ENCODE measurements around the gene ELMO1.

Gene ELMO1

DNA sequence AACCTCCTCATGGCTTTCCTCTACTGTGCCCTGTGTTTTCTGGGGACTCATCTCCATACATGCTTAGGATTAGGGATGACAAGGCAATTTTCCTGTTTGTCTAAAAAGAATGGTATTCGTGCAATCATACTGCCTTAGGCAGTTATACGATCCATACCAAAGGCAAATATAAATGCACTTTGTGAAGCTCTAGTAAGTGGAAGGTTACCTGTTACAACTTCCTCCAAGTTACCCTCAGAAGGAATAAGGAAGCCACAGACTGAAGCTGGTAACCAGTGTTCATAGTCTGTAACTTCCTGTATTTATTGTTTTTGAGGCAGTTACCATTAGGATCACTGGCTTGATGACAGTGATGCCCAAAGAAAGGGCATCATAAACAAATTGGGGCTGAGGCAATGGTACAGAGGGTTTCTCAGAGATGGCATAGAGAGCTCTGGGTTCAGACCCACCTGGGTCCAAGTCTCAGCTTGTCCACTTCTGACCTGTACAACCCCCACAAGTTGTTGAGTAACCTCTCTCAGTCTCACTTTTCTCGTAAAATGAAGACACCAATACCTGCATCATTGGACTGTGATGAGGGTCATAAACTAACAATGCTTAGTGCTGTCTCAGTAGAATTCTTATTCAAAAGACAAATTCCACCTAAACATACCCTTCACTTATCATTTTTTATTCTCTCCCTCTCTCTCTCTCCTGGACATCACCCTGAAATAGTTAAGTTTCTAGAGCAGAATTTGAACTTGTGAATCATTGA is 138.2 kb downstream of the ELMO1 start:
- H3K4me3 ChIP-seq (ENCODE audit: control insufficient read depth in 1 of 7, extremely low read depth in 1 of 7, insufficient read depth in 4 of 7, low read depth in 2 of 7, low read length in 6 of 7), result peak overlapping the region in 2 of 7 experiments; percentile 3 to 31
- peaks cover 39 to 95% (median 57%) of the 10 kb centered on the region in 4 experiments for H3K36me3 ChIP-seq (ENCODE audit: control insufficient read depth in 4 of 4, insufficient read depth in 4 of 4, low read length in 3 of 4)
- no peaks in the 10 kb centered on the region for H3K27me3 ChIP-seq (replicated peaks in 2 of 5; ENCODE audit: control insufficient read depth in 4 of 5, insufficient read depth in 5 of 5, low read length in 4 of 5)
- WGBS (ENCODE audit: insufficient coverage), result no CpG with 5 or more reads among the region's 3 CpGs
- DNase-seq, result peak; percentile 56 to 89 (median 87)
- peaks cover 0 to 4% (median 0%) of the 10 kb centered on the region in 5 experiments for H3K9me3 ChIP-seq (ENCODE audit: control extremely low read depth in 1 of 5, control insufficient read depth in 4 of 5, insufficient read depth in 2 of 5, low read depth in 1 of 5, low read length in 4 of 5)
- CTCF ChIA-PET, result interaction anchor here (1.2 to 2.4 kb wide), 3 partner anchors 12 to 41 kb away, joined by 5 to 15 read pairs (median 7); no protein-coding TSS in a partner anchor
- peak overlapping the region; percentile 9 to 72 for H3K27ac ChIP-seq (ENCODE audit: insufficient read depth in 1 of 2, low read depth in 1 of 2, low read length in 2 of 2, poor library complexity in 1 of 2, severe bottlenecking in 2 of 2)
- POLR2A ChIA-PET, result interaction anchor here (0.5 kb wide), 1 partner anchor 160 kb away, joined by 3 read pairs; no protein-coding TSS in a partner anchor
- peaks cover 16 to 29% (median 24%) of the 10 kb centered on the region in 4 experiments for H3K4me1 ChIP-seq (ENCODE audit: control extremely low read depth in 1 of 4, control insufficient read depth in 4 of 4, insufficient read depth in 4 of 4, low read length in 3 of 4)

DNA sequence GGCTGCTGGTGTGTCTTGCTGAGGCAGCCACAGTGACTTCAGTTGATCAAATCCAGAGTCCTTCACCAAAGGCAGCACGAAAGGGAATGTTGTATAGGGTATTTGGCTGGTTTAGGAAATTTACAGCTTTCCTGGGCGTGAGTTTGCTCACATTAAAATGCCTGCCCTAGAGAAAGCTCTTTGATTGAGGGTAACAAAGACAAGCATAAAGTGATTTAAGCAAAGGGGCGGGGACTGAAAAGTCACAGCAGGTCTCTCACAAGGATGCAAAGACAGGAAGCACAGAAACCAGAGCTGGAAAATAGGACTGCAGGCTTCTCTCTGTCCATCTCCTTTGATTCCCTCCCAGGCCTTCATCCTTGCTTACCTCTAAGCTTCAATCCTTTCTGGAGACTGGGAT is 139.2 kb downstream of the ELMO1 start:
- CTCF ChIA-PET, result interaction anchor here (0.7 to 2.4 kb wide), 3 partner anchors 24 to 118 kb away, joined by 3 to 15 read pairs (median 7); no protein-coding TSS in a partner anchor
- Histone ChIP-seq H3K27me3 (replicated peaks in 2 of 5; ENCODE audit: control insufficient read depth in 4 of 5, insufficient read depth in 5 of 5, low read length in 4 of 5) (no peaks in the 10 kb centered on the region), H3K27ac (ENCODE audit: insufficient read depth in 1 of 2, low read depth in 1 of 2, low read length in 2 of 2, poor library complexity in 1 of 2, severe bottlenecking in 2 of 2) (no peak overlapping the region), H3K36me3 (ENCODE audit: control insufficient read depth in 4 of 4, insufficient read depth in 4 of 4, low read length in 3 of 4) (peaks cover 39 to 94% (median 58%) of the 10 kb centered on the region in 4 experiments), H3K4me3 (ENCODE audit: control insufficient read depth in 1 of 7, extremely low read depth in 1 of 7, insufficient read depth in 4 of 7, low read depth in 2 of 7, low read length in 6 of 7) (no peak overlapping the region), H3K9me3 (ENCODE audit: control extremely low read depth in 1 of 5, control insufficient read depth in 4 of 5, insufficient read depth in 2 of 5, low read depth in 1 of 5, low read length in 4 of 5) (peaks cover 0 to 4% (median 0%) of the 10 kb centered on the region in 5 experiments), H3K4me1 (ENCODE audit: control extremely low read depth in 1 of 4, control insufficient read depth in 4 of 4, insufficient read depth in 4 of 4, low read length in 3 of 4) (peaks cover 14 to 23% (median 19%) of the 10 kb centered on the region in 4 experiments)
- 100% methylated on average over 3 of the region's 3 CpGs for WGBS (ENCODE audit: insufficient coverage)
- POLR2A ChIA-PET, result interaction anchor here (0.9 kb wide), 1 partner anchor 29 kb away, joined by 3 read pairs; no protein-coding TSS in a partner anchor
- no peak for DNase-seq

DNA sequence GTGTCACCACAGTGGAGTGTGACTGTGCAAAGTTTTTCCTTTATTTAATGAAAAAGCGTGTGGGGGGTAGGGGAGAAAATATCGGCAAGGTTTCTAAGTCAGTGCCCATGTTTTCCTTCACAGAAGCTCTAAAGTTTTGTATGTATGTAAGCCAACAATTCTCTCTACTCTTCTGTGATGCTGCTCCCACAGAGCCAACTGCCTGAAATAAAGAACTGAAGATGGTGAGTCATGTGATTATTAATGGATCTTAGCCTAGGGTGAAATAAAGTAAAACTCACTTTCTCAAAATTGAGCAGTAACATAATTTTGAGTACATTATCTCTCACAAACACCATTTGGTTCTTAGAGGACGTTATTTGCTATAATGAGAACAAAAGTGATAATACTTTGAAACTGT is 143.7 kb downstream of the ELMO1 start:
- H3K9me3 ChIP-seq (ENCODE audit: control extremely low read depth in 1 of 5, control insufficient read depth in 4 of 5, insufficient read depth in 2 of 5, low read depth in 1 of 5, low read length in 4 of 5), result peaks cover 0 to 5% (median 3%) of the 10 kb centered on the region in 5 experiments
- ChIA-PET CTCF (interaction anchor here (1.2 to 1.9 kb wide), 3 partner anchors 14 to 28 kb away, joined by 3 to 8 read pairs (median 7); no protein-coding TSS in a partner anchor), POLR2A (no interaction called here)
- H3K36me3 ChIP-seq (ENCODE audit: control insufficient read depth in 4 of 4, insufficient read depth in 4 of 4, low read length in 3 of 4), result peaks cover 37 to 86% (median 58%) of the 10 kb centered on the region in 4 experiments
- DNase-seq, result no peak
- no peak overlapping the region for H3K27ac ChIP-seq (ENCODE audit: insufficient read depth in 1 of 2, low read depth in 1 of 2, low read length in 2 of 2, poor library complexity in 1 of 2, severe bottlenecking in 2 of 2)
- no CpG with 5 or more reads among the region's 3 CpGs for WGBS (ENCODE audit: insufficient coverage)
- peaks cover 2 to 7% (median 5%) of the 10 kb centered on the region in 4 experiments for H3K4me1 ChIP-seq (ENCODE audit: control extremely low read depth in 1 of 4, control insufficient read depth in 4 of 4, insufficient read depth in 4 of 4, low read length in 3 of 4)
- H3K27me3 ChIP-seq (replicated peaks in 2 of 5; ENCODE audit: control insufficient read depth in 4 of 5, insufficient read depth in 5 of 5, low read length in 4 of 5), result no peaks in the 10 kb centered on the region
- H3K4me3 ChIP-seq (ENCODE audit: control insufficient read depth in 1 of 7, extremely low read depth in 1 of 7, insufficient read depth in 4 of 7, low read depth in 2 of 7, low read length in 6 of 7), result no peak overlapping the region

DNA sequence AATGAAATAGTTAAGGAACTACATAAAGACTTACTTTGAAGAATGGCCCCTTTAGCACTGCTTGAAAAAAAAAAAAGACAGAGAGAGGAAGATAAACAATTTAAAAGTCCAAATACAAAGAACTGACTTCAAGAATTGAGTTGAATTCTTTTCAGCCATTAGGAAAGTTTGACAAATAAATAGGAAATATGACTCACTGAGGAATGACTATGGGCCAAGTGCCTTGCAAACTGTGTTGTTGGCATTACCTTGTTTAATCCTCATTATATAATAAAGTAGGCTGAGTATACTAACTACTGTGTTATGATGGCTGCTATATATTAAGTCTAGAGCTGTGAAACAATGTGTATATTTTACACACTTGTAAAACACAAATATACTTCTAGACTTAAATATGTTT is 151.1 kb downstream of the ELMO1 start:
- no peak overlapping the region for H3K4me3 ChIP-seq (ENCODE audit: control insufficient read depth in 1 of 7, extremely low read depth in 1 of 7, insufficient read depth in 4 of 7, low read depth in 2 of 7, low read length in 6 of 7)
- DNase-seq, result peak in 1 of 3 donors; percentile 34
- no peak overlapping the region for H3K27ac ChIP-seq (ENCODE audit: insufficient read depth in 1 of 2, low read depth in 1 of 2, low read length in 2 of 2, poor library complexity in 1 of 2, severe bottlenecking in 2 of 2)
- no peaks in the 10 kb centered on the region for H3K4me1 ChIP-seq (ENCODE audit: control extremely low read depth in 1 of 4, control insufficient read depth in 4 of 4, insufficient read depth in 4 of 4, low read length in 3 of 4)
- peaks cover 6 to 29% (median 19%) of the 10 kb centered on the region in 4 experiments for H3K36me3 ChIP-seq (ENCODE audit: control insufficient read depth in 4 of 4, insufficient read depth in 4 of 4, low read length in 3 of 4)
- H3K27me3 ChIP-seq (replicated peaks in 2 of 5; ENCODE audit: control insufficient read depth in 4 of 5, insufficient read depth in 5 of 5, low read length in 4 of 5), result no peaks in the 10 kb centered on the region
- ChIA-PET CTCF (interaction anchor here (0.6 to 1.2 kb wide), 4 partner anchors 9 to 107 kb away, joined by 3 read pairs; no protein-coding TSS in a partner anchor), POLR2A (interaction anchor here (0.6 kb wide), 1 partner anchor 8 kb away, joined by 14 read pairs; no protein-coding TSS in a partner anchor)
- H3K9me3 ChIP-seq (ENCODE audit: control extremely low read depth in 1 of 5, control insufficient read depth in 4 of 5, insufficient read depth in 2 of 5, low read depth in 1 of 5, low read length in 4 of 5), result peaks cover 0 to 5% (median 0%) of the 10 kb centered on the region in 5 experiments

DNA sequence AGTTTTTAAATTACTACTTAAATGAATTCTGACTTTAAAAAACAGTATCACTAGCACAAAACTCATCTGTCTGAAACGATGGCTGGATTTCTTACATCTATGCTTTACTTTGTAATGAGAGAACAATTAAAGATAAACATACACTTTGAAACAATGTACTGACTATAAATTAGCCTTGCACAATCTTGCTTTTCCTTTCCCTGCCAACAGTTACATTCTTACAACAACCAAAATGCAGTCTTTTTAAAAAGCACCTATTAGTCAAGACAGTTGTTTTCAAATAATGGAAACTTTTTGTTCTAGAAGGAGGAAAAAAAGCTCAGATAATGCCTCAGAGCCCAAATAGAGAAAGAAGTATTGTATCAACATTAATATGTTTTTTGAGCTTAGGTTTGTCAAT is 153.3 kb downstream of the ELMO1 start:
- H3K27me3 ChIP-seq (replicated peaks in 2 of 5; ENCODE audit: control insufficient read depth in 4 of 5, insufficient read depth in 5 of 5, low read length in 4 of 5), result no peaks in the 10 kb centered on the region
- peaks cover 0 to 6% (median 1%) of the 10 kb centered on the region in 4 experiments for H3K4me1 ChIP-seq (ENCODE audit: control extremely low read depth in 1 of 4, control insufficient read depth in 4 of 4, insufficient read depth in 4 of 4, low read length in 3 of 4)
- H3K4me3 ChIP-seq (ENCODE audit: control insufficient read depth in 1 of 7, extremely low read depth in 1 of 7, insufficient read depth in 4 of 7, low read depth in 2 of 7, low read length in 6 of 7), result no peak overlapping the region
- peaks cover 6 to 16% (median 10%) of the 10 kb centered on the region in 4 experiments for H3K36me3 ChIP-seq (ENCODE audit: control insufficient read depth in 4 of 4, insufficient read depth in 4 of 4, low read length in 3 of 4)
- DNase-seq, result no peak
- WGBS (ENCODE audit: insufficient coverage), result no CpG with 5 or more reads among the region's 1 CpG
- POLR2A ChIA-PET, result interaction anchor here (1.6 kb wide), 1 partner anchor 11 kb away, joined by 5 read pairs; no protein-coding TSS in a partner anchor
- CTCF ChIA-PET, result interaction anchor here (0.8 to 1.4 kb wide), 7 partner anchors 8 to 200 kb away, joined by 3 to 7 read pairs (median 3); no protein-coding TSS in a partner anchor
- H3K9me3 ChIP-seq (ENCODE audit: control extremely low read depth in 1 of 5, control insufficient read depth in 4 of 5, insufficient read depth in 2 of 5, low read depth in 1 of 5, low read length in 4 of 5), result no peaks in the 10 kb centered on the region
- H3K27ac ChIP-seq (ENCODE audit: insufficient read depth in 1 of 2, low read depth in 1 of 2, low read length in 2 of 2, poor library complexity in 1 of 2, severe bottlenecking in 2 of 2), result no peak overlapping the region

DNA sequence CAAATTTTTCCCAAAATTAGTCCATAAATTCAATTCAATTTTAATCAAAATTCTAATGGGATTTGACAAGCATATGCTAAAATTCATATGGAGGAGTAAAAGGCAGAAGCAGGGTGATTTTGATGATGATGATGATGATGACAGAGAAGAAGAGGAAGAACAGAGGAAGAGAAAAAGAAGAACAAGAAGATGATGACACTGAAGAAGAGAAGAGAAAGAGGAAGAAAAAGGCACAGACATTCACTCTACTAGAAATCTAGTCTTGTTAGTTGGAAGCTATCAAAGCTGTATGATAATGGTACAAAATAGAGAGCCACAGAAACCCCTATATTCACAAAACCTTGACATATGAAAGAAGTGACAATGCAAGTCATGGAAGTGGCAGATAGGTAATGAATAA is 157.9 kb downstream of the ELMO1 start:
- DNase-seq, result no peak
- H3K4me1 ChIP-seq (ENCODE audit: control extremely low read depth in 1 of 4, control insufficient read depth in 4 of 4, insufficient read depth in 4 of 4, low read length in 3 of 4), result peaks cover 6 to 32% (median 28%) of the 10 kb centered on the region in 4 experiments
- ChIA-PET CTCF (interaction anchor here (1.1 to 2.0 kb wide), 5 partner anchors 13 to 61 kb away, joined by 3 to 7 read pairs (median 5); no protein-coding TSS in a partner anchor), POLR2A (no interaction called here)
- H3K4me3 ChIP-seq (ENCODE audit: control insufficient read depth in 1 of 7, extremely low read depth in 1 of 7, insufficient read depth in 4 of 7, low read depth in 2 of 7, low read length in 6 of 7), result no peak overlapping the region
- no peaks in the 10 kb centered on the region for H3K9me3 ChIP-seq (ENCODE audit: control extremely low read depth in 1 of 5, control insufficient read depth in 4 of 5, insufficient read depth in 2 of 5, low read depth in 1 of 5, low read length in 4 of 5)
- peaks cover 3 to 15% (median 5%) of the 10 kb centered on the region in 4 experiments for H3K36me3 ChIP-seq (ENCODE audit: control insufficient read depth in 4 of 4, insufficient read depth in 4 of 4, low read length in 3 of 4)
- H3K27me3 ChIP-seq (replicated peaks in 2 of 5; ENCODE audit: control insufficient read depth in 4 of 5, insufficient read depth in 5 of 5, low read length in 4 of 5), result no peaks in the 10 kb centered on the region
- H3K27ac ChIP-seq (ENCODE audit: insufficient read depth in 1 of 2, low read depth in 1 of 2, low read length in 2 of 2, poor library complexity in 1 of 2, severe bottlenecking in 2 of 2), result no peak overlapping the region
